Measurements from ENCODE around the gene FCER1G.

Gene FCER1G

DNA sequence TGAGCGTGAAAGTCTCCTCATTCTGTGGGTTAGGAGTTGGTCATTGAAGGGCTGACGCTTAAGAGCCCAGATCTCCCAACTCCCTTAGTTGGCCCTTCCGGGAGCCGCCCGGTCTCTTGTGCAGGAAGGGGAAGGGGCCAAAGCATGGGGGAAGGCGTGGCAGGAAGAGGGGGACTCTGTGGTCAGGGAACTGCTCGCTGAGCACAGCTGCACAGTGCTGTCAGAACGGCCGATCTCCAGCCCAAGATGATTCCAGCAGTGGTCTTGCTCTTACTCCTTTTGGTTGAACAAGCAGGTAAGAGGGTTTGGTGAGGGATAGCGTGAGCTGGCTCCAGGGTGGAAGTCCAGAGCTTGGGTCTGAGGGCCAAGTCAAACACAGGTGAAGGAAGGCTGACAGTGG is at the start of gene FCER1G:
FCER1G (plus strand) TSS at position 220 of the 400 bp plus-strand sequence; CDS start at position 247, 27 bp downstream.
- no peak for DNase-seq (ENCODE audit: low spot score)

DNA sequence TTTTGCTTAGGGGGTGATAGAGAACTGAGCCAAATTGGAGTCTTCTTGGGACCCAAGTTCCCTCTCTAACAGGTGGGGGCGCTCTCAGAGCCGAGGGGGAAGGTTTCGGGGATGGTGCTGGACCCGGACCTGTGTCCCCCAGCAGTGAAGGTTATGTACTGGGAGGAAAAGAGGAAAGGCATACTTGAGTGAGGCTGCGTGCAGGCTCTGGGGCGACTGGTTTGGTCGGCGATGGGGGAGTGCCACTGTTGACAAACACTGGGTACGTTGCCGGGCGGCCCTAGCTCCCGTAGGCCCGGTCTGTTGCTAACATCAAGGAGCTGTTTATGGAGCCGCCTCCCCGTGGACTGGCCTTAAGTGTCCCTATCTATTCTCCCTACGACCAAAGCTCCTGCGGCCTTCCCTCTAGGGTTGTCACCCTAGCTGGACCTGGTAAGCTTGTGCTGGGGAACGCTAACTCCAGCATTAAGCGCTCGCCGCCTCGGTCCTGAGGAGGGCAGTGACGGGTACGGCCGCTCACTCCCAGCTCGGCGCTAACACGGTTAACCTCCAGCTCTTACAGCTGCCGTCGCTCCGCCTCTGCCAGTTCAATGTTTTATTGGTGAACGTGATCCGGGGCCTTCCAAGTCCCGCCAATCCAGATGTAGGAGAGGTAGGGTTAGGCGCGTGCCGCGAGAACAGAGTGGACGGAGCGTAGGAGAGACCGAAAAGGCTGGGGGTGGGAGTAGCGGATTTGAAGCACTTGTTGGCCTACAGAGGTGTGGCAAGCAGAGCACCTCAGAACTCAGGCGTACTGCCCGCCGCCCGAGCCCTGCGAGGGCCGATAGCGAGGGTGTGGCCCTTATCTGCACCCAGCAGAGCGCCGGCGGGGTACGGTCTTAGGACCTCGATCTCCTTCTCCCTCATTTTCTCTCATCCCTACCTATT is 49.1 kb upstream of the FCER1G start, which contains the start of gene PPOX:
PPOX (plus strand) TSS at position 685 of the 927 bp plus-strand sequence. CDS start 422 bp downstream, outside the sequence.
- peak; percentile 96 for DNase-seq (ENCODE audit: low spot score)

DNA sequence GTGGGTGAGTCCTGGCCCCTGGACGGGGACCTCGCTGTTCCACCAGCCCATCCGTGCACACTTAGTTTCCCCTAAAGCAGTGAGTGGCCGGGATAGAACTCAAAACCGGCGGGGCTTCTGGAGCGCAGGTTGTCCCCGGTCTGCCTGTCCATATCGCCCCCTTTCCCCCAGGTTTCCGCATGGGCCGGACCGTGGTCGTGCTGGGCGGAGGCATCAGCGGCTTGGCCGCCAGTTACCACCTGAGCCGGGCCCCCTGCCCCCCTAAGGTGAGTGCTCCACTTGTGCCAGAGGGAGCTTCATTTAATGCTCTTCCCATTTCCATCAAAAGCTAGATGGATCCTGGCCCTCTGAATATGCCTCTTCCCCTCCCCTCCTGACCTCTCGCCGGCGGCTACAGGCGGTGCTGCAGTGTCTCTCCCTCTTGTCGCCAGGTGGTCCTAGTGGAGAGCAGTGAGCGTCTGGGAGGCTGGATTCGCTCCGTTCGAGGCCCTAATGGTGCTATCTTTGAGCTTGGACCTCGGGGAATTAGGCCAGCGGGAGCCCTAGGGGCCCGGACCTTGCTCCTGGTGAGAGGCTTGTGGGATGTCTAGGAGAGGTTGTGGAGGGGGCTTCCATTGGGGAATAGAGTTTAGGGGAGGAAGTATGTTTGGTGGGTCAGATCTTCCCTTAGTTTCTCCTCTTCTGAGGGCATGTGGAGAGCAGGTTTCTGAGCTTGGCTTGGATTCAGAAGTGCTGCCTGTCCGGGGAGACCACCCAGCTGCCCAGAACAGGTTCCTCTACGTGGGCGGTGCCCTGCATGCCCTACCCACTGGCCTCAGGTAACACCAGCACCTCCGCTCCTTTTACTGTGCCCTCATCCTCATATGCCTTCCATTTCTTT is 48.2 kb upstream of the FCER1G start:
- no peak for DNase-seq (ENCODE audit: low spot score)

DNA sequence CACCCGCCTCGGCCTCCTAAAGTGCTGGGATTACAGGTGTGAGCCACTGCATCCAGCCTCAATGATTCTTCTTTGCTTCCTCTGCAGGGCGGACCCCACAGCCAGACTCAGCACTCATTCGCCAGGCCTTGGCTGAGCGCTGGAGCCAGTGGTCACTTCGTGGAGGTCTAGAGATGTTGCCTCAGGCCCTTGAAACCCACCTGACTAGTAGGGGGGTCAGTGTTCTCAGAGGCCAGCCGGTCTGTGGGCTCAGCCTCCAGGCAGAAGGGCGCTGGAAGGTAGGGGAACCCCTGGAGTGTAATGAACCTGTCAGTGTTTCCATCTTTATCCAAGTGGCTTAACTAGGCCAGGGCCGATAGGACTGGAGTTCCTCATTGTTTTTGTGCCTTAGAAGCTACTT is 46.2 kb upstream of the FCER1G start:
- DNase-seq (ENCODE audit: low spot score) = no peak

DNA sequence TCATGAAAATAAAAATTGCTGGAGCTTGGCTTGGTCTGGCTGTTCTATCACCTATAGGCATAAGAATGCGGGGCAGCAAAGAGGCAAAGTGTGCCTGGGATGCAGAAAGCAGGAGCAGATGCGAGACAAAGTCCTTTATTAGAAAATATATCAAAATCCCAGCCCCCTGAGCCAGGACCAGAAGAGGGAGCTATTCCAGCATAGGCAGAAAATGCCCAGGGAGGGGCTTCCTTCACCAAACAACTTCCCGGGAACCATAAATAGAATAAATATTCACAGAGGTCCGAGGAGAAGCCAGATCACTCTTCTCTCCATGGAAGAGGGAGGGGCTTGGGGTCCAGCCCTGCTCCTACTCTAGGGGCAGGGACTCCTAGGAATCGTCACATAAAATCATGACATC is 43.9 kb upstream of the FCER1G start:
- no peak for DNase-seq (ENCODE audit: low spot score)

DNA sequence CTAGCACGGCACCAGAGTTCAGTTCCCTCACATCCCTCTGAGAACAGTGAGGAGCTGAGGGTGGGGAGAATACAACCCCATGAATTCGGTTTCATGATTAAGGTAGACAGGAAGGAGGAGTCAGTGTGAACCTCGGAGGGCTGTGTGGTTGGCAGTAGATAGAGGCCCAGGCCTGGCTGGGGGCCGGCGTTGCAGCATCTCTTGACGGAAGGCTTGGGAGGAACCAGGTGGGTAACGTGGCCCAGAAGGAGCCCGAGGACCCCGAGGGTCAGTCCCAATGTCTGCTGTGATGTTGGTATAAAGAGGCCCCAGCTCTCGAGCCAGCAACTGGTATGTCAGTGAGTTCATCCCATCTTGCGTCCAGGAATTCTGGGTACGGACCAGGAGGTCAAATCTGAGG is 43.4 kb upstream of the FCER1G start:
- DNase-seq (ENCODE audit: low spot score) = no peak

DNA sequence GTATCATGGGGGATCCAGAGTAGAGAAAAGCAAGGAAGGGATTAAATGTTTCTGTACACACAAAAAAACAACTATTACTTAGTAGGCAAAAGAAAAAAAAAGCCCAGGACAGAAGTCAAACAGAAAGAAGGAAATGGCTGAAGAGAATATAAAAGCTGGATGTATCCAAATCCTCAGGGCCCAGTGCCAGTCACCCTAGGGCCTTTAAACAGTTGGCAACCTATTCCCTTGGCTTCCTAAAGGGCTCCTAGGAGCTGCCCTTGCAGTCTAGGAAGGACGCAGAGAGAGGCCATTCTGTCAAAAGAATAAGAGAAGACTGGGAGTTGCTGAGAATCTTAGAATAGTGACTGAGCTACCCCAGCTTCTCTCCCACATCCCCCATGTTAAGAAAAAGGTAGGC is 42.7 kb upstream of the FCER1G start:
- no peak for DNase-seq (ENCODE audit: low spot score)

DNA sequence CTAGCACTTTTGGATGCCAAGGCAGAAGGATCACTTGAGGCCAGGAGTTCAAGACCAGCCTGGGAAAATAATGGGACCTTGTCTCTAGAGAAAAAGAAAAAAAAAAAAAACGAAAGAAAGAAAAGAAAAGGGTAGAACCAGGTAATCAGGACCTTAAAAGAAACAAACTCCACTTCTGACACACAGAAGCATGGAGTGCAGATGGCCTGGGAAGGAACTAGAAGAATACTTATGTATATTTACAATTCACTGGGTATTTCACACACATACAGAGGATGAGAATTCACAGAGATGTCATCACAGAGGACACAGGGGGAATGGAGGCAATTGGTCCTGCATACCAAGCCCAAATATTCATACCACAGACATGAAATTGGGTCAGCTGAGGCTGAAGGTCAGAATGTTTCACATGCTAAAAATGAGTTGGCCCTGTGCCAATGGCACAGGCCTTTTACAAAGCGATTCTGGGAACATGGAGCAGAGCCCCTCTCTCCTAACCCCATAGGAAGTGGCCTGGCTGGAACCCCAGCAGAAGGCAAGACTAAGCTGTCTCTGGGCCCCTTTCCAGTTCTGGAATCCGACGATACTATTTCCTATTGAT is 42.2 kb upstream of the FCER1G start:
- no peak for DNase-seq (ENCODE audit: low spot score)

DNA sequence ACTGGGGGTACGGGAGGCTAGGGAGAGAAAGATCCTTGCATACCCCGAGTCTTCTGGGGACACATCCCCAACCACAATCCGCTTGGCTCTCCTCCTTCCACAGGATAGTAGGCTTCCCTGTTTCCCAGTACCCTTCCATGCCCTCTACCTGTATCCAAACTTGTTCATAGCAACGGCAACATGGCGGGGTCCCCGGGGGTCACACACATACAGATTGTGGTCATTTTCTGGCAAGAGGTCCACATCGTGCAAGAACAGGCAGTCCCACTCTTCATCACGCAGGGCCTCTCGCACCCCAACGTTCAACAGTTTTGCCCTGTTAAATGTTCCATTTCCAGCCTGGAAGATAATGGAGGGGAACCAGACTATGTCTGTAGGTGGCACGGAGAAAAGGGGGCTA is 41.4 kb upstream of the FCER1G start:
- no peak for DNase-seq (ENCODE audit: low spot score)

DNA sequence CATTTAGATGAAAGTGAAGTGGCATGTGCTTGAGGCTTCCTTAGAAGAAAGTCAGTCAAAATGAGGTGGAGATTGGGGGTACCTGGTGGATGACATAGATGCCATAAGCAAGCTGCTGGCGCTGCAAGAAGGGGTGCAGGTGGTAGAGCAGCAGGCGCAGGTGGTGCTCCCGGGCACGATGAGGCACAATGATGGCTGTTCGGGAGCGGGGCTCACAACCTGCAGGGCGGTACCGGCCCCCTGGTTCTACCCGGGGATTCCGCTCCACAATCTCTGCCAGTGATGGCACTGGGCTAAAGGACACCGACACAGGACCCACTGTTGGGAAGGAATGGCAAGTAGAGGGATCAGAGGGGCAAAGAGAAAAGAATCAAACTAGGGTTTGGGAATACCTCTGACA is 40.2 kb upstream of the FCER1G start:
- no peak for DNase-seq (ENCODE audit: low spot score)

DNA sequence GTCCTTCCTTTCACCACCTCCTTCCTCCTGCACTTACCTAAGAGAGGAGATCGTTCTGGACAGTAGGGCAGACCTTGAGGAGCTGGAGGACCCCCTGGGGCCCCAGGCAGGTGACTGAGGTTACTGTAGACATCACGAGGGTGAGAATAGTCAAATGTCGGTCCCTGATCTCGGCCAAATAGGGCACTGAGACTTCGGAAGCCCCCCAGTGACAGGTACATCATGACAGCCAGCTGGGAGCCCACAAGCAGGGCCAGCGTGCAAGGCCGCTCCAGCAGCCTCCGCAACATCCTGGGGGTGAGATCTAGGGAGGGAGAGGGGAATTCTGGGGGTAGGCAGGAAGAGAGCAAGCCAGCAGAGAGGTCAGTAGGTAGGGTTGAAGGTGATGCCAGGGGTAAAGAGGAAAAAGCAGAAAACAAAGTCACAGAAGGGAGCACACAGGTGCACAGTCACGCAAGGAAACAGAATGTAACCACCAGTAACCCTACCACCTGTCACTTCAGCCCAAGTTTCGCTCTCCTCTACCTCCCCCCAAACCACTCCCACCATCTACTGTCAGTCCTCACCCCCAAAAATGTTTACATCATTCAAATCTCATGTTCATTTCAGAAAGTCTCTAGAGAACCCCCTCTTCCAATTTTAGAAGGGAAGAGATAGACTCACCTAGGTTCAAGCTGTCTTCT is 39.2 kb upstream of the FCER1G start:
- DNase-seq (ENCODE audit: low spot score) = no peak

DNA sequence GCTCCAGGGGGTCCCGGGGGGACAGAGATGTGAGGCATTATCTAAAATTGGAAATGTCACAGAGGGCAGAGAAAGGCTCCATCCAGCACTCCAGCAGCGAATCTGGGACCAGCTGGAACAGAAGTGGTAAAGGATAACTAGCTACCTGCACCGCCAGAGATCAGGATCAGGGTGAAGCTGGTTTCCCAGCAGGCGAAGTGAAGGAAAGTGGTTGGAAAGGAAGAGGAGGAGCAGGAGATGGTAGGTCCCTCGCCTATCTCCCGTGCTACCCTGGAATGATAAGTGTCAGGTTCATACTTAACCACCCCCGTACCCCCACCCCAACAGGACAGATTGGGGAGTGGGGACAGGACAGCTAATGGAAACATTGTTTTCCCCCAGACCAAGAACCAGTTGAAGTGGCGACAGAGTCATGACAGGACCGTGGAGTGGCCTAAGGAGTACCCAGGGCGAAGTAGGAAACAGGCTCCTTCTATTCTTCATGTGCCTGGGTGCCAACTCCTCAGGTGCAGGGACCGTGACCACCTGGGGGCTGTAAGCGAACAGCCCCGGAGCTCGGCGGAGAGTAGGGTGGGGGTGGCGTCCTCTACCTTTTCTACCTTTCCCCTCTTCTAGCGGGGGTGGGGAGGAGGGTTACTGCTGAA is 38.5 kb upstream of the FCER1G start:
- no peak for DNase-seq (ENCODE audit: low spot score)

DNA sequence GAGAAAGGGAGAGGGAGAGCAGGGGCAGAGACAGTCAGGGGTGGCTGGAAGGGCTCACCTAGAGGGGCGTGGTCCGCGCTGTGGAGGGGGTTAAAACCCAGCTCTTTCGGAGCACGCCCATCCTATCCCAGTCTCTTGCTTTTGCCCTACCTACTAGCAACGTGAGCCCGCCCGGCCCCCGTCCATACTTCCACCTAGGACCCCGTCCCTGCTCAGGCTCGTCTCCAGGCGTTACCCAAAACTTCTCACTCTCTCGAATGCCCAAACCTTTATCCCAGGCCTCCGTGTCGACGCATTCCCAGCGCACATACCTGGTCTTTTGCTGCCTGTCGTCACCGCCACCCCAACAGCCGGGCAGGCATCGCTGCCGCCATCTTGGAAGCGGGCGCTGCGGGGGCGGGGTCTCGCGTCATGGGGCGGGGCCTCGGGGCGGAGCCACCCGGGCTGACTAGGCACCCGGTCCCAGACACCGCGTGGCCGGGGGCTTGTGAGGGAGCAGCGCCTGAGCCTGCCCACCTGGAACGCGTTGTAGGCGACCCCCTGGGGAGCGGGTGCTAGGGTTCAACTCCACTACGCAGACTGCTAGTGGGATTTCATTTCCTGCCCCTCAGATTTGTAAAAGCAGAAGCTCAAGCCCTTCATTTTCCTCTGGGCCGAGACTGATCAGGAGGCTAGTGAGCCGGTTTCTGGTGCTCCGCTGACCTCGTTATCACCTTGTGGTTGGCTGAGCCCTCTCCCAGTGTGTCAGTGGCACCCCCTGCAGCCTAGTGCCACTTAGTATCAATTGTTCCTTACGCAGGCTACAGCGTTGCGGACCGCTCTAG is 37.8 kb upstream of the FCER1G start, which contains the start of gene B4GALT3:
B4GALT3 (minus strand) TSS at position 396 of the 824 bp plus-strand sequence. CDS start 1,447 bp downstream, outside the sequence.
- DNase-seq (ENCODE audit: low spot score) = peak; percentile 93

DNA sequence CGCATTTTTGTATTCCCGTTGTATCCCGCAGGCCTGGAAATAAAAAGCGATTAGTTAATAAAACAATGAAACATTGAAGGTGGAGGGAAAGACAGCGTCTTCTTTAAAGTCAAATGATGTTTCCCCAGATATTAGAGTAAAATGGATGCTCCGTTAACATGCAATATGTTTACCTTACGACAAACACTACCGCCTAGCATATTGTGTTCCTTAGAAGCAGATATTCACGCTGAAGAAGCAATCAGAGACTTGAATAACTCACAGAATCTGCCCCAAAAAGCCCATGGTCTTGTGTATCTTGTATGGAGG is 37.2 kb upstream of the FCER1G start:
- no peak for DNase-seq (ENCODE audit: low spot score)

DNA sequence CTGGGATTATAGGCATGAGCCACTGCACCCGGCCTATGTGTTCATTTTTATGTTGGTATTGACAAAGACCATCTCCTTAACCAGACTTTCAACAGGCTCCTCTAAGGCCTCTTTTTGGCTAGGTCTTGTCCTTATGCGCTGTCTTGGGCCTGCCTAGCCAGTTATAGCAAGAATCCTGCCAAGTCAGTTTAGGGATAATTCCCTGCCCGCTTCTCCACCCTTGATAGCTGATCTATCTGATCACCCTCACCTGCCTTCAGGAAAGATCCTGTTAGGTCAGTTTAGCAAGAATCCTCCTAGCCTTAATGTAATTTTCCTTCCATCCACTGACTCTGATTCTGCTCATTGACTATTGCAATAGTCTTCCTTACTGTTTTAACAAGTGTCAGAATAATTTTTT is 35.4 kb upstream of the FCER1G start:
- no peak for DNase-seq (ENCODE audit: low spot score)

DNA sequence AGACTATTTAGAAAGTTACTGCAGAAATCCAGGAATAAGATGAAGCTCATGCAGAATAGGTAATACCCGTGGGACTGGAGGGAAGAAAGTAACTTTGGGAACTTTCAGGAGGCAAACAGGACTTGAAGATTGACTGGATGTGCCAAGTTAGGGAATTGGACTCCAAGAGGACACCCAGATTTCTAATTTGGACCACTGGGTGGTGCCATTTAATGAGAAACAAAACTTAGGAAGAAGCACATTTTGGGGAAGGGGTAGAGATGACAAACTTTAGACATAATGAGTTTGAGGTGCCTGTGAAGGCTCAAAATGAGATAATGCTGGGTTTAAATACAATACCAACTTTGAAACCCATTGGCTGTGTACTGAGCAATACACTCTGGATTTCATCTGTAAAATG is 34.5 kb upstream of the FCER1G start:
- peak; percentile 45 for DNase-seq (ENCODE audit: low spot score)

DNA sequence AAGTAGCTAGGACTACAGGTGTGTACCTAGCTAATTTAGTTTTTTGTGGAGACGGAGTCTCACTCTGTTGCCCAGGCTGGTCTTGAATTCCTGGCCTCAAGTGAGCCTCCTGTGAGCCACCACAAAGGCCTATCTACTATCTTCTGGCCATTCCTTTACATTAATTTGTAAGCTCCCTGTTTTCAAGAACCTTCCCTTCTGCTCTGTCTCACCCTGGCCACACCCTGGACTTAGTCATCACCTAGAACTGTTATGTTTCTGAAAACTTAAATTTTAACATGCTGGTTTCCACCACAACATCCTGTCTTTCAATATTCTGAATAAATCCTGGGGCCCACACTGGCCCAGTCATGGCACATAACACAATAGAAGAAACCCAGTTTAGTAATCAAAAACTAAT is 32.9 kb upstream of the FCER1G start:
- peak; percentile 90 for DNase-seq (ENCODE audit: low spot score)

DNA sequence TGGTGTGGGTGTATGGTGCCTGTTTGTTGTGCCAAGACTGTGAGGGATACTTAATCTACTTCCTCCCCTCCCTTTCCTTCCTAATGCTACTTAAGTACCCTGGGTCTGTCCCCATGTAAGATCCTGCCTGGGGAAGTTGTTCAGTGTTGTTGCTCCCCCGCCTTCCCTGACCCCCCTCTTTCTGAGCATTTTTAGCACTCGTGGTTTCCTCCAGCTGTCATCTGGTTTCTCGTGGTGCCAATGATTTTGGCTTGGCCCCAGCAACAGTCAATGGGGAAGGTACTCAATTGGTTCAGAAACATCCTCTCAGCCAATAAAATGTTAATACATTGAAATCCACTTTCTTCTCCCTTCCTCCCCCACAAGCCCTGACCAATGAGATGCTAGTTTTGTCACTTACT is 29.8 kb upstream of the FCER1G start:
- DNase-seq (ENCODE audit: low spot score) = peak; percentile 91

DNA sequence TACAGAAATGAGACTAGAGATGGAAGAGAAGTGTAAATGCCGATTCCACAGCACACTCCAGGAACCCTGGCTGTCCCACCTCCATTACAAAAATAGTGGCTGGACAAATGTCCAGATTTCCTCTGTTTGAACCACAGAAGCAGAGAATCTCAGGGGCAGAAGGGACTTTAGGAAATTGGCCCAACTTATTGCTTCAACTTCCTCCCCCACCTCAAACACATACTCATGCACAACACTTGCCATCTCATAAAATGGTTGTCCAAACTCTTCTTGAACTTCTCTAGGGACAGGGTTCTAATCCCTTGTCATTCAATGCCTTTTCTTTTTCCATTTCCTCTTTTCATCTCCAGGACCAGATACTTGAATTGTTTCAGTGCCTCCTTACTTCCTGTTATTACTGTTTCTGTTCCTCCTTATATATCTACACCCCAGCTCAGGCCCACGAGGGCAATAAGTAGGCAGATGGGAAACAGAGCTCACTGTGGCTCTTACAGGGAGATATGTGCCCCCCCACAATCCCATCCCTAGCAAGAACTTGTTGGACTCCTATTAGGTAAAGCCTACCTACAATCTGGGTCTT is 29.3 kb upstream of the FCER1G start:
- no peak for DNase-seq (ENCODE audit: low spot score)

DNA sequence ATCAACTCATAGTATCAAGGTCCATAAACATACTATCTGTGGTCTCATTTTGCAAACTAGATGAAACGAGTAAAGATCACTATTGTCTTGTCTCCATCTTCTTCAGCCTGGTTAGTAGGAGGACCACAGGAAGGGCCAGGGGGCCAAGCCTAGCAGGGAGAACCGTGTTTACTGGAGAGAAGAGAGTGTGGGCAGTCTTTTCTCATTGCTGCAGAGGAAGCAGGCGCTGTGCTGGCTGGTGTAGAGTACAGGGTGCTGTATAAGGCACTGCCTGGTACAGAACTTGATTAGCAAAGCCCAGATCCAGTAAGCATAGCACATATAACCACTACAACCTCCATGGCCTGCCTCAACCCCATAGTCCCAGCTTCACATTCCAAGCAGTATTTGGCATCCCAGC is 27.8 kb upstream of the FCER1G start:
- no peak for DNase-seq (ENCODE audit: low spot score)
